ENCODE results near the gene KRTAP10-7. TPM values are rescaled to one million over a fixed set of nuclear protein-coding genes. Genes with fewer than 3 reads are reported as not detected.
"Not testable (repeated sequence)": the region's sequence is repeated elsewhere in the genome, so short reads cannot be mapped to it uniquely, and the experiment has no call there.

The KRTAP10-7 gene
- total RNA-seq, 1 experiment from 2014 or later = not detected

DNA sequence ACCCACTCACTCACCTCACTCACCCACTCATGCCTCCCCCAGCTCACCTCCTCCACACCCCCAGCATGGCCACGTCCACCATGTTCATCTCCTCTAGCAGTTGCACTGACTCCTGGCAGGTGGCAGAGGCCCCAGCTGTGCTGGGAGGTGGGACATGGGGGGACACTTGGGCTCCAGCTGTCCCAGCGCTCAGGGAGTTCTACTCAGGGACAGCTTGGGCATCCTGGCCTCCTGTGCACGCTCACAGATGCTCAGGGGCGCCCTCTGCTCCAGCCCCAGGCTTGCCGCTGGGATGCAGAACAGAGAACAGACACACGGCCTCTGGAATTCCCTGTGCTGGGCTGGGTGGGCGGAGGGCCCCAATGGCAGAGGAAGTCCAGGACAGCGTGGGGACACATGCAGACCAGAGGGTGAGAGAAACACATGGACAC lies 16.7 kb downstream of the KRTAP10-7 start:
- DNase-seq (ENCODE audit: low read depth) = no peak
- in situ Hi-C loops (cut with HindIII; ENCODE audit: low pct_unique_long_range_greater_than_20kb, low sequenced_read_pairs) = no loop called here

DNA sequence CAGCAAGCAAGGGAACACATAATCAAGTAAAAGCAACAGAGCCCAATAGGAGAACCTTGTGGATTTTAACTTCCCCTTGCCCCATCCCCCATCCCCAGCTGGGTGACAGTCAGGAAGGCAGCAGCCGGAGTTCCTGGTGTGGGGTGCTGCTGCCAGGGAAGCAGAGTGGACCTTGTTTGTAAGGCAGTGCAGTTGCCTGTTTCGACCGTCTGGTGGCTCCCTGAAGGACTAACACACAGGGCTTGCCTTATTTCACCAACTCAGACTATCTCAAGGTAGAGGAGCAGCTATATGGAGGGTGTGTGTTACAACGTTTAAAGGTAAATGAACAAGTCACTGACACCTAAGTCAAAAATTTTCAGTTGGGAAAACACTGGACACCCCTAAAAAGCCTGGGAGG lies 18.1 kb downstream of the KRTAP10-7 start:
- DNase-seq (ENCODE audit: low read depth) = no peak
- in situ Hi-C loops (cut with HindIII; ENCODE audit: low pct_unique_long_range_greater_than_20kb, low sequenced_read_pairs) = no loop called here

DNA sequence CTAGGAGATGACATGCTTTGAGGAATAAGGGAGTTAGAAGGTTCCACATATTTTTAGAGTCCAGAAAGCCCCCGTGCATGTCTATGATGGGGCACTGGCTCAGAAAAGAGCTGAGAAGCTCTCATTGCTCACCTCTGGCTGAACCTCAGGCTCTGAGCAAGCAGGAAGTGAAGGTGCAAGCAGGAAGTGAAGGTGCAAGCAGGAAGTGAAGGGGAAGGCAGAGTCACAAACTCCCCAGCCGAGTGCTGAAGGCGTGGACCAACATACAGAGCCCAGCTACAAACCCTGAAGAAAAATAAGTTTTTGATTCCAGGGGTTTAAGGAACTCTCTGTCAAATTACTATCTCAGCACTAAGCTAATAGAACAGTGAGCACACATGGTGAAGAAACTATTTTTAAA lies 18.5 kb downstream of the KRTAP10-7 start:
- DNase-seq (ENCODE audit: low read depth) = no peak
- in situ Hi-C loops (cut with HindIII; ENCODE audit: low pct_unique_long_range_greater_than_20kb, low sequenced_read_pairs) = no loop called here

DNA sequence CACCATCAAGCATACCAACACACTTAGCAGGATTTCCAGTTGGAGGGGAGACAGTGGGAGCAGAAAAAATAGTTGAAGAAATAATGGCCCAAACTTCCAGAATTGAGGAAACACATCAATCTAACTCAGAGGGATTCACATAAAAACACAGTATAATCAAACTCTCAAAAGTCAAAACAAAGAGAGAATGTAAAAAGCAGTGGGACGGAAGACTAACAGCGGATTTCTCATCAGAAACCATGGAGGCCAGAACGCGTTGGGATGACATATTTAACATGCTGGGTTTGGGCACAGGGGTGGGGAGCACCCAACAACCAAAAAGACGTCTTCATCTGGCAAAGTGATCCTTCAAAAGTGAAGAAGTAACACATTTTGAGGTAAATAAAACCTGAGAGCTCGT lies 19.5 kb downstream of the KRTAP10-7 start:
- in situ Hi-C loops (cut with HindIII; ENCODE audit: low pct_unique_long_range_greater_than_20kb, low sequenced_read_pairs) = no loop called here
- no peak for DNase-seq (ENCODE audit: low read depth)

DNA sequence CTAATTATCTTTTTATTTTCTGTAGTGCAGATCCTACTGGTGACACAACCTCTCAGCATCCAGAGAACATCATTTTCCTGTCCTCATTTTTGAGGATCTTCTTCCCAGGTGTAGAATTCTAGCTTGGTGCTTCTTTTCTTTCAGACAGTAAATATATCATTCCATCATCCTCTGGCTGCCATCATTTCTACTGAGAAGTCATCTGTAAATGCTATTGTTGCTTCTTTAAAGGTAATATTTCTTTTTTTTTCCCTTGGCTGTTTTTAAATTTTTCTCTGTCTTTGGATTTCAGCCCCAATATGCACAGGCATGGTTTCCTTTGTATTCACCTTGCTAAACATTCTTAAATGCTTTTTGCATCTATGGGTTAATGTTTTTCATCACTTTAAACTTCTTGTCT lies 23.2 kb downstream of the KRTAP10-7 start:
- DNase-seq (ENCODE audit: low read depth) = no peak
- in situ Hi-C loops (cut with HindIII; ENCODE audit: low pct_unique_long_range_greater_than_20kb, low sequenced_read_pairs) = no loop called here

DNA sequence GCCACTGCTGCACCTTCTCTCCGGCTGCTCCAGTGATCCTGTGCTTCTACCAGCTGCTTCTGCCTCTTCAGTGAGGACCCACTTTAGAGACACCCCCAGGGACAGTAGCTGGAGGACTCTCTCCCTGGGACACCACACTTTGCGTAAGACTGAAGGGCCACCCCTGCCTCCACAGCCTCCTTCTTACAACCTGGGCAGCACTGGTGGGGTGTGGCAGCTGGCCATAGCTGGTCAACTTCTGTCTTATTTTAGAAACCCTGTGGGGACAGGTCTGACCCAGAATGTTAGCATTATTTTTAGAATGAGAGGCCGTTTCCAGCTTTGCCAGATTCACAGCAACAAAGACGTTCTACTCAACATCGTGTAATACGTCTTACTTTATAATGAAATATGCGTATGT lies 25.4 kb downstream of the KRTAP10-7 start:
- DNase-seq (ENCODE audit: low read depth) = no peak
- in situ Hi-C loops (cut with HindIII; ENCODE audit: low pct_unique_long_range_greater_than_20kb, low sequenced_read_pairs) = no loop called here

DNA sequence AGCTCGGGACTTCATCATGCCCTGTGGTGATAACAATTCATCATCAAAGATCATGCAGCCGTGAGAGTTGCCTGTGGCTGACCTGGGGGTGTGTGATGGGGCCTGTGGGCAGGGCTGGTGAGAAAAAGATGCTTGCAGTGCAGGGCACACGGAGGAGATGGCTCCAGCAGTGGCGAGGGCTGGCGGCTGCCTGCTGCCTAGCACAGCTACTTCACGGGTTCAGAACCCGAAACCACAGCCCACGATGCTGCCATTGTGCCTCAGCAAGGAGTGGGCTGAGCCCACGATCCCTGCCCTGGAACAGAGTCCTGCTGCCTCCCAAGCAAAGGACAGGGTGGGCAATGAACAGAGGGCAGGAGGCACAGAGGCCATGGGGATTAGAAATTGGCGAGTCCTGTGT lies 25.9 kb downstream of the KRTAP10-7 start:
- in situ Hi-C loops (cut with HindIII; ENCODE audit: low pct_unique_long_range_greater_than_20kb, low sequenced_read_pairs) = no loop called here
- no peak for DNase-seq (ENCODE audit: low read depth)

DNA sequence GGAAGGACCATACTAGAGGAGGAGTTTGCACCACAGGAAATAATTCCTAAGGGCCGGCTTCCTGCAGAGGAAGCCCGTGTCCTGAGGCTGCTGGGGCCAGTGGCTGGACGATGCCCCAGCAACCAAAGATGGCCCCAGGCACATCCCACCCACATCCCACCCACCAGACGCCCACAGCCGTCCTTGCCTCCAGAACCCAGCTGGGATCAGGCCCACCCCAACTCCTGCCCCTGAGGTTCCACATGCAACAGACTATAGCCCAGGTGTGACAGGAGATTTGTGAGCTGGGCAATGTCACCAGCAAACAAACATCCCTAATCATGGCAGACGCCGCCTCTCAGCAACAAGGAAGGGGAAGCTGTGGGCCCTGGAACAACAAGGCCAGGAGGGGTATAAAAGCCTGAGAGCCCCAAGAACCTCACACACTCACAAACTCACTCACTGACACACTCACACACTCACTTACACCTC lies 26.3 kb downstream of the KRTAP10-7 start, which contains the start of gene KRTAP10-9:
Gene KRTAP10-9, plus strand, starts transcription at position 421 of the 471 bp plus-strand sequence. CDS start 79 bp downstream, outside the sequence.
- in situ Hi-C loops (cut with HindIII; ENCODE audit: low pct_unique_long_range_greater_than_20kb, low sequenced_read_pairs) = no loop called here
- no peak for DNase-seq (ENCODE audit: low read depth)

DNA sequence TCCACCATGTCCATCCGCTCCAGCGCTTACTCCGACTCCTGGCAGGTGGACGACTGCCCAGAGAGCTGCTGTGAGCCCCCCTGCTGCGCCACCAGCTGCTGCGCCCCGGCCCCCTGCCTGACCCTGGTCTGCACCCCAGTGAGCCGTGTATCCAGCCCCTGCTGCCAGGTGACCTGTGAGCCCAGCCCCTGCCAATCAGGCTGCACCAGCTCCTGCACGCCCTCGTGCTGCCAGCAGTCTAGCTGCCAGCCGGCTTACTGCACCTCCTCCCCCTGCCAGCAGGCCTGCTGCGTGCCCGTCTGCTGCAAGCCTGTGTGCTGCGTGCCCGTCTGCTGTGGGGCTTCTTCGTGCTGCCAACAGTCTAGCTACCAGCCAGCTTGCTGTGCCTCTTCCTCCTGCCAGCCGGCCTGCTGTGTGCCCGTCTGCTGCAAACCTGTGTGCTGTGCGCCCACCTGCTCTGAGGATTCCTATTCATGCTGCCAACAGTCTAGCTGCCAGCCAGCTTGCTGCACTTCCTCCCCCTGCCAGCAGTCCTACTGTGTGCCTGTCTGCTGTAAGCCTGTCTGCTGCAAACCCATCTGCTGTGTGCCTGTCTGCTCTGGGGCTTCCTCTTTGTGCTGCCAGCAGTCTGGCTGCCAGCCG lies 26.9 kb downstream of the KRTAP10-7 start:
- in situ Hi-C loops (cut with HindIII; ENCODE audit: low pct_unique_long_range_greater_than_20kb, low sequenced_read_pairs) = not testable (repeated sequence)

DNA sequence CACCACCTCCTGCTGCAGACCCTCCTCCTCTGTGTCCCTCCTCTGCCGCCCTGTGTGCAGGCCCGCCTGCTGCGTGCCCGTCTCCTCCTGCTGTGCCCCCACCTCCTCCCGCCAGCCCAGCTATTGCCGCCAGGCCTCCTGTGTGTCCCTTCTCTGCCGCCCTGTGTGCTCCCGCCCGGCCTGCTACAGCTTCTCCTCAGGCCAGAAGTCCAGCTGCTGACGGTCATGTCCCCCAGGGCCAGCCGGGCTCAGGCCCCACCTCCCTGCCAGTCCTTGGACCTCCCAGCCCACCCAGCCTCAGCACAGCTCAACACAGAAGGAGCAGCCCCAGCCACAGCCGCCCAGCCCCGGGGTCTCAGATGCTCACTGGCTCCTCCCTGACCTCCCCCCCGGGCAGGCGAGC lies 27.4 kb downstream of the KRTAP10-7 start:
- DNase-seq (ENCODE audit: low read depth); in situ Hi-C loops (cut with HindIII; ENCODE audit: low pct_unique_long_range_greater_than_20kb, low sequenced_read_pairs): not testable (repeated sequence)

More for the DNA sequence above, 26.9 kb downstream of the KRTAP10-7 start:
- not testable (repeated sequence) for DNase-seq (ENCODE audit: low read depth)

DNA sequence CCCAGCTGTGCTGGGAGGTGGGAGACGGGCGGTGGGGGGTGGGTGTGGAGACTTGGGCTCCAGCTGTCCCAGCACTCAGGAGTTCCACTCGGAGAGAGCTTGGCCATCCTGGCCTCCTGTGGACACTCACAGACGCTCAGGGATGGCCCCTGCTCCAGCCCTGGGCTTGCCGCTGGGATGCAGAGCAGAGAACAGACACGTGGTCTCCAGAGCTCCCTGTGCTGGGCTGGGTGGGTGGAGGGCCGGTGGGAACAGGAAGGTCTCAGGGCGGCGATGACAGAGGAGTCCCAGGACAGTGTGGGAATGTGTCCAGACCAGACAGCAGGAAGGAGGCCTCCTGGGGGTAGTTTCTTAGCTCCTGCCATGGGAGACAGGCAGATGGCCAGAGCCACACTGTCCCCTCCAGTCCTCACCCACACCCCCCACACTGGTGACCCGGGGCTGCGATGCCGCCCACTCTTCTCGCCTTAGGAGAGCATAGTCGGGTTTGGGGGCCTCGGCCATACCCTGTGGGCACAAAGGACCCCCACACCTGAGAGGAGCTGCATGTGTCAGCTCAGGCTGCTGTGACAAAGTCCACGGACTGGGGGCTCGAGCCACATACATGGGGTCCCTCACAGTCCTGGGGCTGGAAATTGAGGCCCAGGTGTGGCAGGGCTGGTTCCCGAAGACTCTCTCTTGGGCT lies 28.5 kb downstream of the KRTAP10-7 start:
- in situ Hi-C loops (cut with HindIII; ENCODE audit: low pct_unique_long_range_greater_than_20kb, low sequenced_read_pairs) = no loop called here
- no peak for DNase-seq (ENCODE audit: low read depth)

DNA sequence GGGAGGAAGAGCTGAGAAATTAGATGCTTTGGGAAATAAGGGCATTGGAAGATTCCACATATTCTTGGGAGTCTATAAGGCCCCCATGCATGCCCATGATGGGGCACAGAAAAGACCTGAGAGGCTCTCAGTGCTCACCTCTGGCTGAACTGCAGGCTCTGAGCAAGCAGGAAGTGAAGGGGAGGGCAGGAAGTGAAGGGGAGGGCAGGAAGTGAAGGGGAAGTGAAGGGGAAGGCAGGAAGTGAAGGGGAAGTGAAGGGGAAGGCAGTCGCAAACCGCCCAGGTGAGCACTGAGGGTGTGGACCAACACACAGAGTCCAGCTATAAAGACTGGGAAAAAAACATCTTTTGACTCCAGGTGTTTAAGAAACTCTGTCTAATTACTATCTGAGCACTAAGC lies 30.0 kb downstream of the KRTAP10-7 start:
- in situ Hi-C loops (cut with HindIII; ENCODE audit: low pct_unique_long_range_greater_than_20kb, low sequenced_read_pairs) = no loop called here
- DNase-seq (ENCODE audit: low read depth) = no peak

DNA sequence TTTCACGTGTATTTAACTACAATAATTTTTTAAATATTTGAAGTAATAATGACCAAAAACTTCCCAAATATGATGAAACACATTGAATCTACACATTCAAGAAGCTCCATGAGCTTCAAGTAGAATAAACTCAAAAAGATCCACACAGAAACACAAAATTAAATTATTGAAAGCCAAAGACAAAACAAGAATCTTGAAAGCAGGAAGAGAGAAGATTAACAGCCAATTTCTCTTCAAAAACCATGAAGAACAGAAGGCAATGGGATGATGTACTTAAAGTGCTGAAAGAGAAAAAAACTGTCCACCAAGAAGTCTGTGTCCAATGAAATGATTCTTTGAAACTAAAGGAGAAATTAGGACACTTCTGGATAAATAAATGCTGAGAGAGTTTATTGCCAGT lies 31.7 kb downstream of the KRTAP10-7 start:
- in situ Hi-C loops (cut with HindIII; ENCODE audit: low pct_unique_long_range_greater_than_20kb, low sequenced_read_pairs) = no loop called here
- no peak for DNase-seq (ENCODE audit: low read depth)

DNA sequence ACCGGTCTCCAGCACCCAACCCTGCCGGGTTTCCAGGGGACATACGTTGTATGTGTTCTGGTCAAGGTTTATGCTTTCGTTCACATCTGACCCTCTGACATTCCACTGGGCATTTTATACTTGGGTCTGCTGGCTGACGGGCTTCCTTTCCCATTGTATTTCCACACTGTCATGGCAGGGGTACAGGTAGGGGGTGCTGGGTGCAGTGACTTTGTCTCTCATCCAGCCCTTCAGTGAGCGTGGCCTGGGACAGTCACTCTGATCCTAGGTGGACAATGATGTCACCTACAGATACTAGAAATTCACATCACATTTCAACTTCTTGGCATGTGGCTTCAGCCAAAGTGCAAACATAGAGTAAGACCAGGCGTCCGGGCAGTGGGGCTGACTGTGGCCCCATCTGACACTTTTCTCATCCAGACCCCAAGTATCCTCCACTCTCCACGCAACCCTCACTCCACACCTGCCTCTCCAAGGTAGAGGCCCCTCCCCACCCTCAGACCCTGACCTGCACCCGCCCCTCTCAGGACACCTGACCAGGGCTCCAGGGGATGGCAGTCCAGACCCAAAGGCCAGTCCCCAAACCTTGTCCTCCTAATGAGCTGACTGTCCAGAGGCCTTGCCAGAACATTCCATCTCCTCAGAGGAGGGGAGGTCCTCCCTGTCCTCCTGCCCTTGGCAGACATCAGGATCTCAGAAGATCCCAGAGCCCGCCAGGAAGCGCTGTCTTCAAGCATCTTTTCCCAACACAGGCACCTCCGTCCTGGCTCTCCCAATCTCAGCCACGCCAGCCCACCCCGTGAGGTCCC lies 36.0 kb downstream of the KRTAP10-7 start:
- no peak for DNase-seq (ENCODE audit: low read depth)
- in situ Hi-C loops (cut with HindIII; ENCODE audit: low pct_unique_long_range_greater_than_20kb, low sequenced_read_pairs) = no loop called here

DNA sequence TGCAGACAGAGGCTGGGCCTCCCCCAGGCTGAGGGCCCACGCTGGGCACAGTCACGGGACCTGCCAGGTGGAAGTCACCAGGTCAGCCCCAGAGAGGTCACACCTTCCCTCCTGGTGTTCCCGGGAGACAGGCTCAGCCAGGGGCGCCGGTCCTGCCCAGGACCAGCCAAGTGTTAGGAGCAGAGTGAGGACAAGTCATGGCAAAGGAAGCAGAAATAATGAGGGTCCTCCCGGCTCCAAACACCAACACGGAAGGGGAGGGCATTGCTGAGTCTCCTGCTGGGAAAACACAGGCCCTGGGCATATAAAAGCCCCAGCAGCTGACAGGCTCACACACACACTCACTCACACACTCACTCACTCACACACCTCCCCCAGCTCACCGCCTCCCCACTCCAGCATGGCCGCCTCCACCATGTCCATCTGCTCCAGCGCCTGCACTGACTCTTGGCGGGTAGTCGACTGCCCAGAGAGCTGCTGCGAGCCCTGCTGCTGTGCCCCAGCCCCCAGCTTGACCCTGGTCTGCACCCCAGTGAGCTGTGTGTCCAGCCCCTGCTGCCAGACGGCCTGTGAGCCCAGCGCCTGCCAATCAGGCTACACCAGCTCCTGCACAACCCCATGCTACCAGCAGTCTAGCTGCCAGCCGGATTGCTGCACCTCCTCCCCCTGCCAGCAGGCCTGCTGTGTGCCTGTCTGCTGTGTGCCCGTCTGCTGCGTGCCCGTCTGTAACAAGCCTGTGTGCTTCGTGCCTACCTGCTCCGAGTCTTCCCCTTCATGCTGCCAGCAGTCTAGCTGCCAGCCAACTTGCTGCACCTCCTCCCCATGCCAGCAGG lies 36.8 kb downstream of the KRTAP10-7 start, which contains the start of gene KRTAP10-10:
Gene KRTAP10-10, plus strand, starts transcription at position 339 of the 833 bp plus-strand sequence. Its CDS starts 62 bp downstream, at position 401.
- no peak for DNase-seq (ENCODE audit: low read depth)
- in situ Hi-C loops (cut with HindIII; ENCODE audit: low pct_unique_long_range_greater_than_20kb, low sequenced_read_pairs) = no loop called here

DNA sequence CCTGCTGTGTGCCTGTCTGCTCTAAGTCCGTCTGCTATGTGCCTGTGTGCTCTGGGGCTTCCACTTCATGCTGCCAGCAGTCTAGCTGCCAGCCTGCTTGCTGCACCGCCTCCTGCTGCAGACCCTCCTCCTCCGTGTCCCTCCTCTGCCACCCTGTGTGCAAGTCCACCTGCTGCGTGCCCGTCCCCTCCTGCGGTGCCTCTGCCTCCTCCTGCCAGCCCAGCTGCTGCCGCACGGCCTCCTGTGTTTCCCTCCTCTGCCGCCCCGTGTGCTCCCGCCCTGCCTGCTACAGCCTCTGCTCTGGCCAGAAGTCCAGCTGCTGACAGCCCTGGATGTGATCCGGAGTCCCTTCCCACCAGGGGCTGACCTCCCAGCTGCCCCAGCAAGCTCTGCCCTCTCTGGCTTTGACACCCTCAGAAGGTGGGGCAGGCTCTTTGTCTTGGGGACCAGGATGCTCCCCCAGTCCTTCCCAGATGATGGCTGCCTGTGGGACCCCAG lies 37.5 kb downstream of the KRTAP10-7 start:
- in situ Hi-C loops (cut with HindIII; ENCODE audit: low pct_unique_long_range_greater_than_20kb, low sequenced_read_pairs) = not testable (repeated sequence)

DNA sequence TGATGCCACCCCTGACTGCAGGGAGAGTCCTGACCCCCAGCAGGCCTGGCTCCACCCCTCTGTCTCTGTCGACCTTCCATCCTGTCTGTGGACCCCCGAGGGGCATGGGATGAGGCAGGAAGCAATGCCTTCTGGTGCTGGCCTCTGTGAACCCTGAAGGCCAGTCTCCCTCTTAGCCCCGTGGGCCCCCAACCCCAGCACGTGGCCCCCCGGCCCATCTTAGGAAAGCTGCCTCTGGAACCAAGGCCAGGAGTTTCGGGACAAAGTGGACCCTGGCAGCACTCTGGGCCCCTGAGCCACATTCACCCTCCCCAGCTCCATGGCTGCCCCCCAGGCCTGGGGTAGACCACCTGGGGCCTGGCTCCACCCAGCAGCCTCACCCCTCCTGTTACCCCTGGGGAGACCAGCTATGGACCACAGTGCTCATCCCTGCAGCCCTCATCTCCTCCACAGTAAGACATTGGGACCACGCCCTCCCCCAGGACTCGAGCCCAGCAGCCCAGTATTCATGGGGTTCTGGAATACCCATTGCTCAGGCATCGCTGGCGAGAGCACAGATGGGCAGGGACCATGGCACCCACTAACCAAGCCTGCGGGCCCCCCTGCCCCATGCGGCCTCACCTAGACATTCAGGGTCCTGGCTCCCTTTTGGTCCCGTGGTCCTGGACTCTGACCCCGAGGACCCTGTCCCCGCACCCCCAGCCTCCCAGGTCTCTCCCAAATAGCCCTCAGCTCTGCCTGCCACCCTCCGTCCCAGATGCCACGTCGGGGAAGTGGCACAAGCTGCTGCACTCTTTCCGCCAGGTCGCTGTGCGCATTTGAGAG lies 38.3 kb downstream of the KRTAP10-7 start:
- in situ Hi-C loops (cut with HindIII; ENCODE audit: low pct_unique_long_range_greater_than_20kb, low sequenced_read_pairs); DNase-seq (ENCODE audit: low read depth): not testable (repeated sequence)

More for the DNA sequence above, 37.5 kb downstream of the KRTAP10-7 start:
- not testable (repeated sequence) for DNase-seq (ENCODE audit: low read depth)

Measured in Caki2 (cell line).